ENCODE data around the gene ZNF532.

The ZNF532 gene

DNA sequence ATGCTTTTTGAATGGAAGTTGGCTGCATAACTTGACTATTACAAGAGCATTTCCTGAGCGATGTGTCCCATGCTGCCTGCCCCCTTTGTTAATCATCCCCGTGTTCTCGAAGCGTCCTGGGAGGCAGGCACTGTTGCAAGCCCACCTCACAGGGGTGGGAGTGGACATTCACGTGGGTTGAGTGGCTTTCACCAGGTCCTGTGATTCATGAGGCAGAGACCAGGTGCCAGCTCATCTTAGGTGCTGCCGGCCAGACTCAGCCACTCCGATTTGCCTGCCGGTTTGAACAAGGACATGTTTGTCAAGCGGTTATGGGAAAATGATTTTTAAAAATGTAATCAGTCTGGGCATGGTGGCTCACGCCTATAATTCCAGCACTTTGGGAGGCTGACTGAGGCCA is 112.5 kb downstream of the ZNF532 start:
- DNase-seq (ENCODE audit: low read depth) = no peak

DNA sequence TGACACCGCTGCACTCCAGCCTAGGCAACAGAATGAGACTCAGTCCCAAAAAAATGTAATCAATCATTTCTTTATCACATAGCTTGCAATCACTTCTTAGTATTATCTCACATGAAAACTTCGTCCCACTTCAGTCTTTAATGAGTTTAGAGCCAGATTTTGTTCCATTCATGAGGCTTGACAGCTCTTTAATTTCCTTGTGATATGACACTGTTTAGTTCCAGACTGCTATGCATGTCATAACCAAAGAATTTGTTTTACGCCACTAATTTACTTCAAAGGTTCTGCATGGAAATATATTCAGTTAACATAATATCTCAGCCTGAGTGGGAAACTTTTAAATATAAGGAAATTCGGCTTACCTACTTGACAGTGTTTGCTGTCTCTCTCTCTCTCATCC is 113.1 kb downstream of the ZNF532 start:
- DNase-seq (ENCODE audit: low read depth) = no peak

GRCh38 chr18:58978916-58979315 is 114.2 kb downstream of the ZNF532 start:
- no peak for DNase-seq (ENCODE audit: low read depth)

GRCh38 chr18:58979615-58980014 is 114.9 kb downstream of the ZNF532 start:
- DNase-seq (ENCODE audit: low read depth) = no peak

DNA sequence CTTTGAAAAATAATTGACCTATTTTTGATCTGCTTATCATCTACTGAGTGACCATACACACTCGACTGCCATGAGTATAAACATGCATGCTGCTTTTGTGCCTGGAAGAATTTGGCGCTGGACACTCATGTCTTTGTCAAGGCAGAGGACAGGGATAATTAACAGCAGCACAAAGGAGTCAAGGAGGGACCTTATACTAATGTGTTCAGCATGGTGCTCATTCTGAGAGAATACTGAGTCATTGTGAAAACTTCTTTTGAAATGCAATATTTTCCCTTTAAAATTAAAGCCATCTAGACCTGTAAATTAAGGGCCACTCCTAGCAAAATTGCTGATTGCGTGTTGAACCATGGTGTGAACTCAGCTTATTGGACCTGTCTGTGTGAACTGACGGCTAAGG is 116.3 kb downstream of the ZNF532 start:
- no peak for DNase-seq (ENCODE audit: low read depth)

- DNase-seq (ENCODE audit: low read depth) = no peak
Observed at GRCh38 chr18:58983260-58984155, 118.8 kb downstream of the ZNF532 start.

- no peak for DNase-seq (ENCODE audit: low read depth)
Observed at GRCh38 chr18:58988600-58988999, 123.9 kb downstream of the ZNF532 start.

DNA sequence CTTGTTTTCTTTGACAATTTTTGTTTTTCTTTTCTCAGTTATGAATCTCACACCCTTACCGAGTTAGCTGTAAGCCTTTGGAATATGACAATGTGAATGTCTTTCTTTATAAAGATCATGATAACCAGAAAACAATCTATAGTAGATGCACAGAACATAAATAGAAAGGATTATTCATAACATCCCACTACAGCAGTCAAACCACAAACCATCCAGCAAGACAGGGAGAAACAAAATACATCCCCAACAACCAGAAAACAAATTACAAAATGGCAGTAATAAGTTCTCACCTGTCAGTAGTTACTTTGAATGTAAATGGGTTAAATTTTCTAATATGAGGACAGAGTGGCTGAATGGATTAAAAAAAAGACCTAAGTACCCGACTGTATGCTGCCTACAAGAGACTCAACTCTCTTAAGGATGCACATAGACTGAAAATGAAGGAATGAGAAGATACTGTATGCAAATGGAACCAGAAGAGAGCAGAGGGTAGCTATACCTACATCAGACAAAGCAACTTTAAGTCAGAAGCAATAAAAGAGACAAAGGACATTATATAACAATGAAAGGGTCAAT is 124.6 kb downstream of the ZNF532 start:
- no peak for DNase-seq (ENCODE audit: low read depth)

DNA sequence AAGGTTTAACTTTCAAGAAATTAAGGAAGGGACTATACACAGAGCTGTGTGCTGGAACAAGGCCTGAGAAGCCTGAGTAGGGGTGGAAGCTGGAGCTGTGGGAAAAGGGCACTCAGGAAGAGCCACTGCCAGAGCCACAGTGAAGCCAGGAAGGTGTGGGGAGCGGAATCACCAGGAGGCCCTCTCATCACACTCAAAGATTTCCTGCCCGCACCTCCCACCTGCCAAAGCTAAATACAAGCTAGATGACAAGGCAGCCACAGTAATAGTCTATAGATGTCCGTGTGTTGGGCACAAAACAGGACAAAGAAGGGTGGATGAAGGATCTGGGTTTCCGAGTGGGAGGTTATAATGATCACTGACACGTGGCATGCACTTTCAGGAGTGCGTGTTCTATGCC is 126.0 kb downstream of the ZNF532 start:
- no peak for DNase-seq (ENCODE audit: low read depth)

GRCh38 chr18:58991167-58991798 is 126.6 kb downstream of the ZNF532 start:
- no peak for DNase-seq (ENCODE audit: low read depth)

- no peak for DNase-seq (ENCODE audit: low read depth)
Observed at GRCh38 chr18:58992301-58993231, 127.9 kb downstream of the ZNF532 start.

- DNase-seq (ENCODE audit: low read depth) = no peak
Observed at GRCh38 chr18:58993260-58993659, 128.6 kb downstream of the ZNF532 start.

DNA sequence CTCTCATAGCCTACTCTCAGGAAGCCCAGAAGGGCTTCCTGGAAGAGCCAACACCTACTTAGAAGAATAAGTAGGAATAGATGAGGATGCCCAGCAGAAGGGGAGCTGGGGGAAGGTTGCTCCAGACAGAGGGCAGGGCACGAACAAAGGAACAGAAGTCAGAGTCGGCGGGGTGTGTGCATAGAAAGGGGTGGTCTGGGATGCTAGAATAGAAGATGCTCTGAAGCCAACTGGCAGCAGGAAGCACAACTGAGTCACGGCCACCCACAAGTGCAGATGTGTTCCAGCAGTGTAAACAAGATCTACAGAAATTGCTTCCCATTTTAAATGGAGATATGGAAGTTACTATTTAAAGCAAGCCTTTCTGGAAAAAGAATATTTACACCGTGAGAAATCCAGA is 131.0 kb downstream of the ZNF532 start:
- no peak for DNase-seq (ENCODE audit: low read depth)

DNA sequence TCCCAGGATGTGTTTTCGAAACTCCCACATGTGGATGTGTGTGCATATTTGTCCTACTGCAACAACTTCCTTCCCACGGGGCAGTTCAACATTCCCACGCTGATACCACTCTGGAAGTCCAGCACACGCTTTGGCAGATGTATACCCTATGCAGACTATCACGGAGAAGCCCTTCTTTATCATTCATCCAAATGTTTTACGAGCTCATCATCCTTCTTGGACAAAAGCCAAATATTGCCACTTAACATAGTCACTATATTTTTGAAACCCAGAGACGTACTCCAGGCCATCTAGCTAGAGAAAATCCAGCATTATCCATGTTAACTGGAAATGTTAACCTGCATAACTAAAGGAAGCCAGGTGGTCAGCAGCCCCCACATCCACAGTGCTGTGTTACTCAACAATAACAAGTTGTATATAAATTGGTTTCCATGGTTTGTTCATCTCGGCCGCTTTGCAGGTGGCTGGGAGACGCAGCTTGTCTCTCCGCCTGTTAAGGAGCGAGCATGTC is 131.5 kb downstream of the ZNF532 start:
- DNase-seq (ENCODE audit: low read depth) = no peak

- no peak for DNase-seq (ENCODE audit: low read depth)
Observed at GRCh38 chr18:58996696-58997095, 132.0 kb downstream of the ZNF532 start.

DNA sequence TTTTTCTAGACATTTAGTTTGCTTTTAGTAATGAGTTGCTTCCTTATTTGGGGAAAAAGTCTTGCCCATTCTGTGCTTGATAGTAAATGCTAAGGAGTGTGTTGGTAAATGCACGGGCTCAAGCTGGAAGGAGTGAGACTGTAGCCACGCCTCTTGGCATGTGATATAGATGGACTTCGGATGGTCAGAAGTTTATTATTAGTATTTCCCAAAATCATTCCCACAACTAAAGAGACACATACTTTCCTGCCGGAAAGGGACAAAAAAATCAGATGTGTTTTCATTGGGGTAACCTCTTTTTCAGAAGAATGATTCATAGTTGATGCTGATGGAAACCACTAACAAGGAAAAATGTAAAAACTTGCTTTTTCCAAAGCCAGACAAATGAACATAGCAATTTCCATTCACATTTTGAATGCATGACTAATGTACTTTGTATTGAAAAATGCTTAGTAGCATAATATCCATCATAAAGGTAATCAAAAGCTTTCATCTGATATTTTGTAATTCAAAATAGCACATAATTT is 133.2 kb downstream of the ZNF532 start:
- DNase-seq (ENCODE audit: low read depth) = no peak

- no peak for DNase-seq (ENCODE audit: low read depth)
Observed at GRCh38 chr18:58998401-58999203, 133.9 kb downstream of the ZNF532 start.

- no peak for DNase-seq (ENCODE audit: low read depth)
Observed at GRCh38 chr18:59001166-59001565, 136.5 kb downstream of the ZNF532 start.

- no peak for DNase-seq (ENCODE audit: low read depth)
Observed at GRCh38 chr18:59001721-59002120, 137.0 kb downstream of the ZNF532 start.

DNA sequence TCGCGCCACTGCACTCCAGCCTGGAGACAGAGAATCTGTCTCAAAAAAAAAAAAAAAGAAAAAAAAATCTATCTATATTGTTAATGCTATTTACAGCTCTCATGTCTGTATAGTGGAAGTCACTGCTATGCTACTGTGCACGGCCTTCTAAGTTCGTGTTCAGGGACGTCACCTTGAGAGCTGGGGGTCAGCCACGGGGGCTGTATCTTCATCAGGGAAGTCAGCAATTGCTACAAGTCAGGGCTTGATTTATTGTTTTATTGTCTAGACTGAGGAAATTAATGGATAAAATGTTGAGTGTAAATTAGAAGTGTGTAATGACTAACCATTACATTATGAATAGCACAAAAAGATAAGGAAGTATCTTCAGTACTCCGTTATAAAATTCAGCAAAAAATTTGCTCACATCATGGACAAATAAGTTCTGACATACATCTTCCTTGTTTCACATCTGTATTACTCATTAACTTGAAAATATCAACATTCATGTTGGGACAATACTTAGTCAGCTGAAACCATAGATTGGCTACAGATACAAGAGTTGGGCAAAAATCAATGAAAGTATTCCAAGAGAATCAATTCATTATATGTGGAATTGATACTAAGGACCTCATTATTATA is 138.4 kb downstream of the ZNF532 start:
- DNase-seq (ENCODE audit: low read depth) = no peak
